ENCODE results near the gene SMCO2. TPM values are rescaled to one million over a fixed set of nuclear protein-coding genes. Genes with fewer than 3 reads are reported as not detected.

SMCO2 gene
- total and polyA plus RNA-seq, 2 of the 4 experiments (the other 2 are of a cell fraction): 0.19 TPM; not detected in 1

GRCh38 chr12:27456618-27457017, 10.1 kb downstream of the SMCO2 start:
- in situ Hi-C loops (cut with MboI; ENCODE audit: low sequenced_read_pairs) (no loop called here), dilution Hi-C loops (cut with HindIII; ENCODE audit: low sequenced_read_pairs, unreplicated experiment) (no loop called here), intact Hi-C loops (cut with micrococcal nuclease) (no loop called here)
- Histone ChIP-seq H3K36me3 (ENCODE audit: control insufficient read depth, insufficient read depth, low read length) (no peaks in the 10 kb centered on the region), H3K4me2 (ENCODE audit: low read depth, low read length) (no peak overlapping the region), H3K79me1 (ENCODE audit: low read depth in 1 of 2, low read length in 2 of 2) (no peaks in the 10 kb centered on the region; a peak in 1 of 4 replicates), H2BK20ac (ENCODE audit: low read depth, low read length) (no peak overlapping the region), H3K9me3 (ENCODE audit: control insufficient read depth, insufficient read depth, low read length) (no peaks in the 10 kb centered on the region), H4K8ac (ENCODE audit: low read depth in 2 of 2, low read length in 2 of 2) (no peak overlapping the region), H3K4ac (ENCODE audit: low read depth, low read length) (no peak overlapping the region), H3K18ac (ENCODE audit: low read depth, low read length) (no peak overlapping the region), H2AFZ (replicated peaks; ENCODE audit: low read length, poor library complexity) (no peak overlapping the region), H2BK15ac (ENCODE audit: low read depth, low read length) (no peak overlapping the region), H3K56ac (ENCODE audit: extremely low read depth, insufficient read depth, low read length) (no peak overlapping the region), H2BK120ac (ENCODE audit: low read depth, low read length) (no peak overlapping the region), H2AK5ac (ENCODE audit: low read depth, low read length) (no peak overlapping the region), H4K5ac (ENCODE audit: low read depth, low read length) (no peak overlapping the region), H3K27ac (ENCODE audit: insufficient read depth, low read length) (no peak overlapping the region), H3K9me1 (ENCODE audit: insufficient read depth, low read length) (no peaks in the 10 kb centered on the region), H3K27me3 (ENCODE audit: control insufficient read depth, insufficient read depth, low read length) (no peaks in the 10 kb centered on the region), H4K91ac (ENCODE audit: insufficient read depth, low read depth, low read length) (no peak overlapping the region), H3K4me3 (ENCODE audit: insufficient read depth, low read depth, low read length) (no peak overlapping the region), H3K23ac (ENCODE audit: low read depth, low read length) (no peak overlapping the region), H3K4me1 (ENCODE audit: control insufficient read depth, insufficient read depth, low read length) (no peaks in the 10 kb centered on the region), H4K20me1 (ENCODE audit: insufficient read depth, low read length) (no peaks in the 10 kb centered on the region), H3K14ac (replicated peaks; ENCODE audit: low read depth, low read length) (no peak overlapping the region), H2BK5ac (ENCODE audit: low read depth, low read length, poor library complexity, severe bottlenecking) (no peak overlapping the region), H2AK9ac (replicated peaks; ENCODE audit: low read depth, low read length, poor library complexity) (no peak overlapping the region), H3K9ac (ENCODE audit: low read depth, low read length) (no peak overlapping the region)
- DNase-seq (no peak), ATAC-seq (ENCODE audit: low read depth) (no peak)
- ChIA-PET CTCF (interaction anchor here (1.2 kb wide), 1 partner anchor 22 kb away, joined by 4 read pairs; no protein-coding TSS in a partner anchor), POLR2A (ENCODE audit: unreplicated experiment) (no interaction called here)
- no TSS peak for BruUV-seq (replicated peaks)
- WGBS, 2 experiments (ENCODE audit: extremely low coverage in 2 of 2, insufficient read length in 1 of 2): no CpG with 5 or more reads among the region's 3 CpGs
- TF ChIP-seq MAFK (IDR thresholded peaks at IDR 0.05; ENCODE audit: low read depth, low read length) (no peak), RFX5 (IDR thresholded peaks at IDR 0.05; ENCODE audit: low read depth, low read length) (no peak), RAD21 (IDR thresholded peaks at IDR 0.05; ENCODE audit: low read length) (no peak), CEBPB (IDR thresholded peaks at IDR 0.05; ENCODE audit: low read depth, low read length) (no peak), USF2 (IDR thresholded peaks at IDR 0.05; ENCODE audit: low read depth, low read length) (no peak), RCOR1 (IDR thresholded peaks at IDR 0.05; ENCODE audit: insufficient replicate concordance, low read length) (no peak), MXI1 (IDR thresholded peaks at IDR 0.05; ENCODE audit: borderline replicate concordance, low read depth, low read length) (no peak), MAZ (IDR thresholded peaks at IDR 0.05; ENCODE audit: borderline replicate concordance, low read depth, low read length) (no peak), ELK1 (IDR thresholded peaks at IDR 0.05; ENCODE audit: borderline replicate concordance, low read depth, low read length) (no peak)
